COLO668 (cell line): ENCODE measurements around the gene PRKACA.

Source experiments
- DNase-seq: peaks from one replicate; lab custom pipeline; 2025; ENCODE audit not compliant: unreplicated experiment; lab: John Stamatoyannopoulos, UW

PRKACA gene

DNA sequence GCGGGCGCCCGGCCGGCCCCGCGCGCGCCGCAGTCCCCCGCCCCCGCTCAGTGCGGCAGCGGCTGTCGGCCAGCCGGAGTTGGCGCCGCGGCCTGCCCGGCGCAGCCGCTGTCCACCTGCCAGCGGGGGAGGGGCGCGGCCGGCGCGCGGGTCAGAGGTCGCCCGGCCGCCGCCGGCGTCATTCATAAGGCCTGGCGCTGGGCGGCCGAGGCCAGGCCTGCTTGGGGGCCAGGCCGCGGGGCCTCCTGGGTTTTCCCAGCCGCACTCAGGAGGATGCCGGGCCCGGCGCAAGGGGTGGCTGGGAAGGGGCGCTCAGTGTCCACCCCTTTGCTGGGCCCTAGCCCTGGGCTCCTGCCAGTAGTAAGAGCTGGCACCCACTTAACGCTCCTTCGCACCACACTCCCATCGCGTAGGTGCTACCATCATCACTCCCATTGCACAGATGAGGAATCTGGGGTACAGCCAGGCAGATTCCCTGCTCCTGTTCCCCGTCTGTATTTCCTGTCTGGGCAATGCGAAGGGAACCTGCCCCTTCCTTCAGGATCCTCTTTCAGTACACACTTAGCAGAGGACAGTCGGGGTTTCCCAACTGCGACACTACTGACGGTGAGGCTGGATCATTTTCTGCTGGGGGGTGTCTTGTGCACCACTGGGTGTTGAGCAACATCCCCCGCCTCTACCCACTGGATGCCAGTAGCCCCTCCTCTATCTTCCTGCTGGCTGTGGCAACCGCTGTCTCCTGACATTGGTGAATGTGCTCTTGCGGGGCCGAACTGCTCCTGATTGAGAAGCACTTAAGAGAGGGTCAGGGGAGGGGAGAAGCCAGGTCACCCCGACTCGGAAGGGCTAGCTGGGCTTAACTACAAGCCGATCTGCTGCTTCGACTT is 846 bp upstream of the PRKACA start:
- DNase-seq, result peak; percentile 55

- DNase-seq, result peak; percentile 59
Observed at GRCh38 chr19:14116918-14117578, 514 bp downstream of the PRKACA start.

DNA sequence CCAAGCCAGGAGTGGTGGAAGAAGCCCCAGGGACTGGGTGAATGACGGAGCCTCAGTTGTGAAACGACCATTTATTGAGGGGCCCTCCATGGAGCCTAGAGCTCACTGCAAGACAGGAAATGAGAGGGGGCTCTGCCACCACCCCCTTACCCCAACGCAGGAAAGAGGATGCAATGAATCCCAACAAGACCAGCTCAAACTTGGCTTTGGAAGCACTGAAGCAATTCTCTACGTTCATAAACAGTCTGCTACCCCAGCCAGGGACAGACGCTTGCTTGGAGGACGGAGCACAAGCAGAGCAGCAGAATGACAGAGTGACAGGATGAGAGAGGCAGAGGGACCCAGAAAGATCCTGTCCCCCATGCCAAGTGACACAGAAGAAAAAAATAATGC is 1.0 kb downstream of the PRKACA start:
- DNase-seq, result no peak

DNA sequence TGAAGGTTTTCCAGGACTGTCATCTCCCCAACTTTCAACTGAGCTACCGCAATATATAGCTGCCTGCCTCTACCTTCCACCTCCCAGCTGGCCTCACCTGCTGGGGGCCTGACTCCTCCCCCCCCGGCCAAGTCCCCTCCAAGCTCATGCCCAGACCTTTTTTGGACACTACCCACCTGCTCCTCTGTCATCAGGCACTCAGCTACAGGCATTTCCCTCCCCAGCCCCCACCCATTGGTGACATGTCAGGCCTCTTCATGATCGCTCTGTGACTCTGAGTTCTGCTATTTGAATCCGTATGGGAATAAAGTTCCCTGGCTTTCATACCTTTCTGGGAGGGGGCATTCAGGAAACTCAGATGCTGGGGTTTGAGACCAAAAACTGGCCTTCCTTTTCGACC is 1.8 kb downstream of the PRKACA start:
- no peak for DNase-seq

DNA sequence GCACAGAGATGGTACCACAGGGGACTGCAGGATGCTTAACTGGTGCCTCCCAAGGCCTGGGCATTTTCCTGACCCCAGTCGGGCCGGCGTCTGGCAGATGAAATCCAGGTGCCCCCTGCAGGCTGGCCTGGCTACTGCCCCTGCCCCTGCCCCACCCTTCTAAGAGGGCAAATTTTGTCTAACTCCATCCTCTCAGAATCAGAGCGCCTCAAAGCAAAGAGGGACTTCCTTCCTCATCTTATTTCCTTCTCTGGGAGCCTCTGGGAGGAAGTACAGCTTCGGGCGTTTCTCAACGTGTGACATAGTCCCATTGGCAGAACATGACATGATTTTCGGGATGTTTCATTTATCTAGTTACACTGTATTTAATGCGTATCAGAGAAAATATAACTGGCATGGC is 2.7 kb downstream of the PRKACA start:
- peak; percentile 36 for DNase-seq

DNA sequence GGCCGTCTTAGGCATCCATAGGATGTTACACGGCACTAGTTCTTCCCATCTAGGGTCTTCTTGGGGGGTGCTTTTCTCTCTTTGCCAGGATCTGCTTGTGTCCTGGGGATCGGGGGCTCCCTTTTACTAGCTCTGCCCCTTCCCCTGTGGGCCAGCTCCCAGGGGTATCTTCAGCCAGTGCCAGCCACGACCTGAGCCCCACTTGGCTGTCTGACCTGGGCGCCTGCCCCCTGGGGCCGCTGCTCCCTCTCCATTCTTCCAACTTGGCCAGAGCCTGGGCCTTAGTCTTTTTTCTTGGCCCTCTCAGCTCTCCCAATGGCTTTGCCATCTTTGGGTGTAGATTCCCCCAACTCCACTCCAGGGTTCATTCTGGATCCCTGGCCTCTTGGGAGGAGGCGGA is 3.1 kb downstream of the PRKACA start:
- no peak for DNase-seq

- DNase-seq, result peak; percentile 28
Observed at GRCh38 chr19:14113762-14114414, 3.7 kb downstream of the PRKACA start.

- no peak for DNase-seq
Observed at GRCh38 chr19:14112809-14113385, 4.7 kb downstream of the PRKACA start.

- DNase-seq, result no peak
Observed at GRCh38 chr19:14112051-14112808, 5.3 kb downstream of the PRKACA start.

- no peak for DNase-seq
Observed at GRCh38 chr19:14111486-14111885, 6.1 kb downstream of the PRKACA start.

DNA sequence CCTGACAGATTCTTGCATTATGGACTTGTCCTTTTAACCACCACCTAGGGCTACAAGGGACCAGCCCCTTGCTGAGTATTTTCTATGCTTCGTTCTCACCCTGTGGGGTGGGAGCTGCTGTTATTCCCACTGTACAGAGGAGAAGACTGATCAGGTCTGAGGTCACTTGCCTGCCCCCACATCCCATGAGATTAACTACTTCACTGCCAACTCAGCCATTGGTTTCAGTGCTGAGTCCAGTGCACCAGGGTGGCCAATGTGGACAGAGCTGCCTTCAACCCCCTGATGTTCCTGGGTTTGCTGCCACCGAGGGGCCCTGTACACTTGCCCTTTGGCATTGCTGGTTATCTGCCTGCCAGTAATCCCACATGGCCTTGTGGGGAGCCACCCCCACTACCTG is 6.9 kb downstream of the PRKACA start:
- no peak for DNase-seq

DNA sequence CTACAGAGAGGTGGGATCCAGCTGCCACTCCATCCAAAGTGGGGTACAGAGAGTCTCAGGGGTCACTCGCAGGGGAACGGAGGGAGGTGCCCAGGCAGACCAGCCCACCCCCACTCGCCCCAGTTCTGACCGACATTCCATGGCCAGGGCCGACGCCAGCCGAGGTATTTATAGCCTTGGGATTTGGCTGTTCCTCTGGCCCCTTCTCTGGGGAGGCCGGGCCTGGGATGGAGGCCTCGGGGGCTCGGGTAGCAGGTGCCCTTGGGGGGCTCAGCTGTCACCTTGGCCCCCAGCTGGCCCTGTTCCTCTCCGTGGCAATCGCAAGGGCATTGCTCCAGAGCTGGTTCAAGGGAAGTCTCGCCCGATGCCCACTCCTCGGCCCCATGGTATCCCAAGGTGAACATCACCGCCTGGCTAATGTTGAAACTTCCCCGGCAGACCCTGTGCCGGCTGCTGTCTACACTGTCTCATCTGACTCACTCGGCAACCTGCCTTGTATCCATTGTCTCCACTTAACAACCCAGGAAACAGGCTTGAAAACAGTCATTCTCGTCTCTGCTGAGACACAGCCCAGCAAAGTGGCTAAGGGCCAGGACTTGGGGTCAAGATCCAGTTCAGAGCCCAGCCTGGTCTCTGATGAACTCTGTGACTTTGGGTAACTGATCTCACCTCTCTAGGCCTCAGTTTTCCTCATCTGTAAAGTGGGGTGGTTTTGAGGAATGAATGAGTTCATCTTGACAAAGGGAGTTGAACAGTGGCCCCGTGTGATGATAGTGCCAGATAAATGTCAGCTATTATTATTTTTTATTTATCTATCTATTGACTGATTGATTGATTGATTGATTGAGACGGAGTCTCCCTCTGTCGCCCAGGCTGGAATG is 9.7 kb downstream of the PRKACA start:
- DNase-seq, result no peak

GRCh38 chr19:14106840-14107239 is 10.7 kb downstream of the PRKACA start:
- no peak for DNase-seq

DNA sequence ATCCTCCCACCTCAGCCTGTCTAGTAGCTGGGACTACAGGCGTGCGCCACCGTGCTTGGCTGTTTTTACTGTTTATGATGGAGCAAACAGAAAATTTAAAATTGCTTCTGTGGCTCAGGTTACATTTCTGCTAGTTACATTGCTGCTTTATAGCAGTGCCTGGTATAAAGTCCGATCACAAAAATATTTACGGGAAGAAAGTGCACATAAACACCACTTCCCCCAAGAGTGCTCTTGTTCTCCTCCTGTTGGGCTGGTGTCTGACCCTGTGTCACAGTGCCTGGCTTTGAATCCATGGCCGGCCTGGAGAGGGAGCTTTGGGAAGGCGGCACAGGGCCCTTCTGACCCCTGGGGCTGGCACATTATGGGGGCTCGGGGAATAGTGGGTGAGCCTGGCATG is 11.9 kb downstream of the PRKACA start:
- no peak for DNase-seq

GRCh38 chr19:14103310-14103709 is 14.3 kb downstream of the PRKACA start:
- DNase-seq, result no peak

GRCh38 chr19:14102756-14103155 is 14.8 kb downstream of the PRKACA start:
- no peak for DNase-seq

GRCh38 chr19:14102102-14102696 is 15.4 kb downstream of the PRKACA start:
- no peak for DNase-seq

DNA sequence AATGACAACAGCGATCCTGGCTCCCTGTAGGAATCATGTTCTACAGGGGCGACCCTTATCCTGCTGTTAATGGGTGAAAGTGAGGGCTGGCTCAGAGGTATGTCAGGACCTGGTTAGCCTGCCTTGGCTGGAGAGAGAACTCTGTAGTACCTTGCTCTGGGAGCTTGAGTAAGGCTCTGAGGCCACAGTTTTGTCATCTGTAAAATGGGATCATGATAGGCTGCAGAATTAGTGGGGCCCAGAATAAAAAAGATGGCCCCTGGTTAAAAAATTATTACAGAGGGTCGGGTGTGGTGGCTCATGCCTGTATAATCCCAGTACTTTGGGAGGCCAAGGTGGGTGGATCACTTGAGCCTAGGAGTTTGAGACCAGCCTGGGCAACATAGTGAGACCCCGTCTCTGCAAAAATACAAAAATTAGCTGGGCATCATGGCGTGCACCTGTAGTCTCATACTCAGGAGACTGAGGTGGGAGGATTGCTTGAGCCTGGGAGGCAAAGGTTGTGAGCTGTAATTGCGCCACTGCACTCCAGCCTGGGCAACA is 16.5 kb downstream of the PRKACA start:
- no peak for DNase-seq

DNA sequence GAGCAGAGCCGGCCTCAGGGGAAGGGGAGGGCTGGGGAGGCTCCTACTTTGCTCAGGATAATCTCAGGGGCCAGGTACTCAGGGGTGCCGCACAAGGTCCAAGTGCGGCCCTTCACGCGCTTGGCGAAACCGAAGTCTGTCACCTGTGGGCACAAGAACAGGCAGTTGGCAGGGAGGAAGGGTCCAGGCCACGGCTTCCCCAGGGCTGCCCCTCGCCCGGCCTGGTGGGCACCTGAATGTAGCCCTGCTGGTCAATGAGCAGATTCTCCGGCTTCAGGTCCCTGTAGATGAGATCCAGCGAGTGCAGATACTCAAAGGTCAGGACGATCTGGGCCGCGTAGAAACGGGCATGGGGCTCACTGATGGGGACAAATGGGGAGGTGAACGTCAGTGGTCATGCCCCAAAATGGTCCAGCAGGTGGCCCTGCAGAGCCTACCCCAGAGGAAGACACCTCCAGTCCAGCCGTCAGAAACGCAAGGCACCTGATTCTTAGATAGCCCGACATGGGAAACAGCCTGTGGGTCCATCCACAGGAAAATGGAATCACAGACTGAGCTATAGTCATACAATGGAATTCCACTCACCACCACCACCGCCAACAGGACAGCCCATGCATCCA is 19.9 kb downstream of the PRKACA start:
- DNase-seq, result no peak
